DLD1 (cell line): ENCODE measurements around the gene GGTLC2.
"Not testable (repeated sequence)": the region's sequence is repeated elsewhere in the genome, so short reads cannot be mapped to it uniquely, and the experiment has no call there.

ENCODE experiments used
- in situ Hi-C: cut with HindIII; loops from 2 replicates; pipeline ENCODE4 v1.10.0; 2017; ENCODE audit warnings: low sequenced_read_pairs

The GGTLC2 gene

GRCh38 chr22:22636260-22636659 is 8.2 kb upstream of the GGTLC2 start:
- in situ Hi-C loops = not testable (repeated sequence)

- in situ Hi-C loops = not testable (repeated sequence)
Measured at GRCh38 chr22:22638313-22638712, 6.1 kb upstream of the GGTLC2 start.

DNA sequence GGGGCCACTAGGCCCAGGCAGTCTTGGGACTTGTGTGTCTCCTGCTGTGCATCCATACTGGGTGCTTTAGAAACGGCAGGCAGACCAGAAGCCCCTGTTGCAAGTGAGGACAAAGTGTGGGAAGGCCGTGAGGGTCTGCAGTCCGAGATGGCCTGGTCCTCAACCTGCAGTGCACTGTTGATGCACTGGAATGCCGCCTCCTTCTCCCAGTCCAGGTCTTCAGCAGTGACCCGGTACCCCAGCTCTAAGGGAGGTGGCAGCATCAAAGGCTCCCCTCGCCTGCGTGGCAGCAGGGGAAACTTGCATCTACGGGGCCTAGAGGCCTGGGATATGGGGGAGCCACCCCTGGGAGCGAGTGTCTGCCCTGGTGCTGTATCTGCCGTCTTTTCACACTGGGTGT is 2.2 kb upstream of the GGTLC2 start:
- in situ Hi-C loops = not testable (repeated sequence)

- in situ Hi-C loops = not testable (repeated sequence)
Measured at GRCh38 chr22:22645969-22646368, 1.6 kb downstream of the GGTLC2 start.

DNA sequence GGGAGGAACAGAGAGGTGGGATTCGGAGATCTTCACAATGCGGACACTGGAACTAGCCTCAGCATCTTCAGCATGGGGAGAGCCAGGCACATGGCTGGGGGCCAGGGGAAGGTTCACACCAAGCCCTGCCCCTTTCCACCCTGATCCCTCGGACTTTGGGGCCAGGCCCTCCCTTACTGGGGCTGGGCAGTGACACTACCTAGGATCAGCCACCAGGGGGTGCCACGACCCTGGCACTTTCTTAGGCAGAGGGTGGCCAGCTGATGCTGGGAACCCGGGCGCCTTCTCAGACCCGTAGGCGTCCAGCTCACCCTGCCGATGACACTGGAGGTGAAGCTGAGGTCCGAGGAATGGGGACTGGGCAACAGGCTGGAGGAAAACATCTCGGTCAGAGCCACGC is 3.5 kb downstream of the GGTLC2 start:
- in situ Hi-C loops = not testable (repeated sequence)

- in situ Hi-C loops = not testable (repeated sequence)
Measured at GRCh38 chr22:22648863-22649536, 4.6 kb downstream of the GGTLC2 start.

DNA sequence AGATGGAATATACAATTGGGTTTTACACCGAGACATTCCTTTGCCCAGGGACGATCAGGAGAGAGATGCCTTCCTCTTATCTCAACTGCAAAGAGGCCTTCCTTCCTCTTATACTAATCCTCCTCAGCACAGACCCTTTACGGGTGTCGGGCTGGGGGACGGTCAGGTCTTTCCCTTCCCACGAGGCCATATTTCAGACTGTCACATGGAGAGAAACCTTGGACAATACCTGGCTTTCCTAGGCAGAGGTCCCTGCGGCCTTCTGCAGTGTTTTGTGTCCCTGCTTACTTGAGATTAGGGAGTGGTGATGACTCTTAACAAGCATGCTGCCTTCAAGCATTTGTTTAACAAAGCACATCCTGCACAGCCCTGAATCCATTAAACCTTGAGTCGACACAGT is 5.3 kb downstream of the GGTLC2 start:
- in situ Hi-C loops = not testable (repeated sequence)

GRCh38 chr22:22650398-22650797 is 6.0 kb downstream of the GGTLC2 start:
- in situ Hi-C loops = not testable (repeated sequence)

DNA sequence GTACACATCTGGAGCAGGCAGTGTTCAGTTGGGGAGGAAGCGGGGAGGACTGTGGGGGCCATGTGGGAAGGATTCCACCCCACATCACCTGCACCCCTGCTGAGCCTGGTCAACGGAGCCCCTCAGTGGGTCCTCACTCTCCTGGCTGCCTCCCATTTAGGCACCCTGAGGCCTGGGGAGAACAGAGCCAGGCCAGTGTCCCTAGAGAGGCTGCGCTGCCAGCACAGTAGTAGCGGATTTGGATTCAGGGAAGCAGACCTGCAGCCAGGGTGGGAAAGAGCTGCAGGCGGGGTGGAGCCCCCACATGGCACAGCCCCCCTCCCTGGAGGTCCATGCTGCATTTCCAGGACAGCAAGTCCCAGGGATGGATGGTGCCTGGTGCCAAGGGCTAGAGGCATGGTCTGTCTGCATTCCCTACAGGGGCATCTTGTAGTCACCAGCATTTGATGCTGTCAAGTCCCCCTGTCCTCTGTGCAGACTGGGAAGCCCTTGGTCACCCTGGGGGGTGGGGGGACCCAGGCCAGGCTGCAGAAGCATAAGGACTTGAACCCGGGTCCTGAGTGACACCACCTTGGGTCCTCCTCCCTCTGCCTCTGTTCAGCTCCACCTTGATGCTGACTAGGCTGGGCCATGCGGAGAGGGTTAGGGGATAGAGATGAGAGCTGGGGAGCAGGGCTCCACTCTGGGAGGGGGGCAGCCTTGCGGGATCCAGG is 6.5 kb downstream of the GGTLC2 start:
- in situ Hi-C loops = not testable (repeated sequence)

- in situ Hi-C loops = not testable (repeated sequence)
Measured at GRCh38 chr22:22651593-22651992, 7.2 kb downstream of the GGTLC2 start.

GRCh38 chr22:22652102-22652501 is 7.7 kb downstream of the GGTLC2 start:
- in situ Hi-C loops = not testable (repeated sequence)

GRCh38 chr22:22652573-22652972 is 8.2 kb downstream of the GGTLC2 start:
- in situ Hi-C loops = not testable (repeated sequence)

DNA sequence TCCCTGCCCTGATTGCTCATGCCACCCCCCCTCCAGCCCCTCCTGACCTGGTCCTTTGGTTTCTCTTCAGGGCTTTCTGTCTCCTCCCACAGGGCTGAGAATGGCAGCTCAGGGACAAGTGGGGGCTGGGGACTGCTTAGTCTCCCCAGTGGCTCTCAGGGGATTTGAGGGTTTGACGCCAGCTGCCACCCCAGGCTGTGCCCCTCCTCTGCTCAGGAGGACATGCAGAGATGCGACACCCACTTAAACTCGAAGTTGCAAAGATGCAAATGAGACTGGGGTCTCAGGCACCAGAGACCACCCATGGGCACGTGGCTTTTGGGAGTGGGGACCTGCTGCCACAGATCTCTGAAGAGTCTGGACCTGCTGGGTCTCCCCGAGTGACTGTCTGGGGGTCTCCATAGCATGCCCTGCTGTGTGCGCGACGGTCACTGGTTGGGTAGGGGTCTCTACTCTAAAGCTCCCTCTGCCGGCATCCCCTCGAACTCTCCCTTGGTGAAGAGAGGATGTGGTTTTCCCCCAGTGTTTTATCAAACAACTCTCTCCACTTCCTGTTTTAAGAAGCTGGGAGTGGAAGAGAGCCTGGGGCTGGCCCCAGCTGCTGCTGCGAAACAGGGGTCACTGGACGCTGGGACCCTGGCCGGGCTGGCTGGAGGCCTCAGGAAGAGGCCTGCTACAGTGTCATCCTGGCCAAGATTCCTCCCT is 9.4 kb downstream of the GGTLC2 start:
- in situ Hi-C loops = not testable (repeated sequence)

DNA sequence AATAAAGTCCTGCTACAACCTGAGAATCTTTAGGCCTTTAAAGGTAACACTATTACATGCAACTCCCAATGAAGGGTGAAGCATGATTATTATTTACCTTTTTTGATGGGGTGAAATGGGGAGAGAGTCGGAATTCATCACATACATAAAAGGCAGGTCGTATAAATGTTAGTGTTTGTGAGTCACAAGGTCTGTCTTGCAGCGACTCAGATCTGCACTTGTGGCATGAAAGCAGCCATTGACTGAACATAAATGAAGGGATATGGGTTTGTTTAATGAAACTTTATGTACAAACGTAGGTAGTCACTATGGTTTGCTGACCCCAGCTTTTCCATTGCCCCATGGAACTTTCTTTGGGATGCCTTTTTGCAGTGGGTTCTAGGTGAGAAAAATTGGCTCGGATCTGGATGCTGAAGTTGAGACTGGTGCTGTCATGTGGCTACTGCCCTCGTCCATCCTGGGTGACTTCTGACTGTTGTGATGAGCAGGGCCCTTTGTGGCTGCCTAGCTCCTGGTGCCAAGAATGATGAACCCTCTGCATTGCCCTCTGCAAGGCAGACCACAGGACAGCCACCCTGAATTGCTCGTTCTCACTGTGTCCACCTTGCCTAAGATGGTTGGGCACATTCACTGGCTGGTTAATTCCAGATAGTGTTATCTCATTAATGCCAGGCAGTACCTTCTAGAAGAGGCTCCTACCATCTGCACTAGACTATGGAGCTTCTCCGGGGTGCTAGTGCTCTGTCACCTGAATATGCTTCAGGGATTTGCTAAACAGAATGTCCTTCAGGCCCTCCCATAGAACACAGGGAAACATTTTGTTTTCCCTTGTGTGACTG is 11.3 kb downstream of the GGTLC2 start:
- in situ Hi-C loops = no loop called here

- in situ Hi-C loops = no loop called here
Measured at GRCh38 chr22:22657712-22658111, 13.3 kb downstream of the GGTLC2 start.

- in situ Hi-C loops = no loop called here
Measured at GRCh38 chr22:22661275-22661674, 16.9 kb downstream of the GGTLC2 start.

DNA sequence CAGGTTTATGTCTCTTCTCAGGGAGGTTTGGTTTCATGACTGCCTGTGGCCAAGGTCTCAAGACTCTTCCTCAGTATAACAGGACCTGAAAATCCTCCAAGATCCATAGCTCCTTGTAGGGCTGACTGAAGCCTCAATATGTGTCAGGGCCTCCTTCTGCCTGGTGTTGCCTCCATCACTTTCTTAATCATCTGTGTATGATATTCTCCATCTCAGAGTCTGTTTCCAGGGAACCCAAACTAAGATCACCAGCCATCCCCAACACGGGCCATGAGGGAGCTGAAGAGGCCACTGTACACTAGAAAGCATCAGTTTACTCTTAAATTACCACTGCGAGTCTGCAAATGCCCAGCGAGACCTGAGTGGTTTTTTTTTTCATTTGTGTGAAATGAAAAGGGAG is 17.7 kb downstream of the GGTLC2 start:
- in situ Hi-C loops = no loop called here

GRCh38 chr22:22663861-22664800 is 19.7 kb downstream of the GGTLC2 start:
- in situ Hi-C loops = no loop called here

GRCh38 chr22:22666307-22667091 is 22.1 kb downstream of the GGTLC2 start:
- in situ Hi-C loops = no loop called here
